ENCODE data around the gene LAMB2. TPM values are rescaled to one million over a fixed set of nuclear protein-coding genes. Genes with fewer than 3 reads are reported as not detected.

Gene LAMB2
- polyA plus RNA-seq, 1 of the 3 experiments (the other 2 are of a cell fraction) = 332 TPM

- Histone ChIP-seq H3K4me3 (ENCODE audit: low read depth in 2 of 2, low read length in 1 of 2) (peak within 1 kb of the TSS; percentile 76 to 98), H3K79me2 (ENCODE audit: insufficient read depth) (peaks cover 44% of the 10 kb centered on the region), H3K27ac (ENCODE audit: low read depth in 2 of 2, low read length in 1 of 2) (peak within 1 kb of the TSS; percentile 95 to 96), H3K36me3 (replicated peaks in 1 of 2; ENCODE audit: control insufficient read depth in 1 of 2, insufficient read depth in 2 of 2, low read length in 1 of 2) (peaks cover 16 to 21% of the 10 kb centered on the region in 2 experiments), H3K4me2 (peak within 1 kb of the TSS; percentile 94), H4K20me1 (ENCODE audit: insufficient read depth) (peaks cover 41% of the 10 kb centered on the region), H3K9ac (peak within 1 kb of the TSS; percentile 93), H3F3A (replicated peaks; ENCODE audit: insufficient read depth) (peaks cover 44% of the 10 kb centered on the region), H2AFZ (ENCODE audit: low read depth) (peak within 1 kb of the TSS; percentile 75), H3K9me3 (no peaks in the 10 kb centered on the region), H3K9me2 (no peaks in the 10 kb centered on the region), H3K27me3 (ENCODE audit: insufficient read depth) (no peaks in the 10 kb centered on the region), H3K4me1 (ENCODE audit: control insufficient read depth in 1 of 2, insufficient read depth in 2 of 2, low read depth in 1 of 2, low read length in 1 of 2) (peaks cover 15 to 23% of the 10 kb centered on the region in 2 experiments; a peak in 3 of 4 replicates)
- WGBS (ENCODE audit: low lambda C conversion rate) = 1% methylated on average over 21 of the region's 65 CpGs
- DNase-seq = peak; percentile 92
- ChIA-PET CTCF (interaction anchor here (0.7 to 2.6 kb wide), 15 partner anchors 9 to 335 kb away, joined by 3 to 16 read pairs (median 4); partner anchors contain the start of genes GPX1, NDUFAF3, NICN1 and USP19), POLR2A (interaction anchor here (0.8 to 3.6 kb wide), 24 partner anchors 8 to 763 kb away, joined by 3 to 31 read pairs (median 4); partner anchors contain the start of genes CCDC71, DALRD3, IMPDH2 and IP6K2)
- TF ChIP-seq SIN3A (IDR thresholded peaks at IDR 0.05; ENCODE audit: borderline replicate concordance, low read depth, low read length) (peak; percentile 98), MEF2A (IDR thresholded peaks at IDR 0.05; ENCODE audit: borderline replicate concordance, low read depth) (no peak), GATA2 (CRISPR knock-in tag; IDR thresholded peaks at IDR 0.05) (no peak), RCOR1 (IDR thresholded peaks at IDR 0.05; ENCODE audit: low read length) (peak; percentile 33; the same call in 1 of the 2 replicates), RAD21 (IDR thresholded peaks at IDR 0.05; ENCODE audit: low read length) (peak; percentile 51), RXRA (IDR thresholded peaks at IDR 0.05; ENCODE audit: borderline replicate concordance, low read depth) (no peak), SMC3 (IDR thresholded peaks at IDR 0.05; ENCODE audit: low read depth, low read length) (no peak), YY1 (IDR thresholded peaks at IDR 0.05; ENCODE audit: low read depth) (peak; percentile 92), MAX (IDR thresholded peaks at IDR 0.05; ENCODE audit: low read depth) (peak; percentile 97), CHD2 (IDR thresholded peaks at IDR 0.05; ENCODE audit: low read length, partially characterized antibody) (peak; percentile 100), FOXM1 (IDR thresholded peaks at IDR 0.05; ENCODE audit: low read depth) (no peak), POLR2AphosphoS5 (IDR thresholded peaks at IDR 0.05; ENCODE audit: low read depth, low read length) (peak; percentile 82), NRF1 (IDR thresholded peaks at IDR 0.05; ENCODE audit: low read depth, low read length) (no peak), MXI1 (IDR thresholded peaks at IDR 0.05; ENCODE audit: low read depth, low read length) (peak; percentile 89), EZH2phosphoT487 (IDR thresholded peaks at IDR 0.05; ENCODE audit: borderline replicate concordance, low read depth) (no peak), FOSL2 (IDR thresholded peaks at IDR 0.05; ENCODE audit: borderline replicate concordance, low read depth) (no peak), TCF12 (IDR thresholded peaks at IDR 0.05) (no peak), TAF1 (IDR thresholded peaks at IDR 0.05; ENCODE audit: borderline replicate concordance, low read depth, low read length) (peak; percentile 94), ELF1 (IDR thresholded peaks at IDR 0.05) (no peak)
- TF ChIP-seq, protein P1, sequence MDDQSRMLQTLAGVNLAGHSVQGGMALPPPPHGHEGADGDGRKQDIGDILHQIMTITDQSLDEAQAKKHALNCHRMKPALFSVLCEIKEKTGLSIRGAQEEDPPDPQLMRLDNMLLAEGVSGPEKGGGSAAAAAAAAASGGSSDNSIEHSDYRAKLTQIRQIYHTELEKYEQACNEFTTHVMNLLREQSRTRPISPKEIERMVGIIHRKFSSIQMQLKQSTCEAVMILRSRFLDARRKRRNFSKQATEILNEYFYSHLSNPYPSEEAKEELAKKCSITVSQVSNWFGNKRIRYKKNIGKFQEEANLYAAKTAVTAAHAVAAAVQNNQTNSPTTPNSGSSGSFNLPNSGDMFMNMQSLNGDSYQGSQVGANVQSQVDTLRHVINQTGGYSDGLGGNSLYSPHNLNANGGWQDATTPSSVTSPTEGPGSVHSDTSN (IDR thresholded peaks at IDR 0.05) = no peak
- TF ChIP-seq, protein P2, sequence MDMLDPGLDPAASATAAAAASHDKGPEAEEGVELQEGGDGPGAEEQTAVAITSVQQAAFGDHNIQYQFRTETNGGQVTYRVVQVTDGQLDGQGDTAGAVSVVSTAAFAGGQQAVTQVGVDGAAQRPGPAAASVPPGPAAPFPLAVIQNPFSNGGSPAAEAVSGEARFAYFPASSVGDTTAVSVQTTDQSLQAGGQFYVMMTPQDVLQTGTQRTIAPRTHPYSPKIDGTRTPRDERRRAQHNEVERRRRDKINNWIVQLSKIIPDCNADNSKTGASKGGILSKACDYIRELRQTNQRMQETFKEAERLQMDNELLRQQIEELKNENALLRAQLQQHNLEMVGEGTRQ (IDR thresholded peaks at IDR 0.05; ENCODE audit: borderline replicate concordance, low read depth, low read length) = no peak
- TF ChIP-seq, protein P3, sequence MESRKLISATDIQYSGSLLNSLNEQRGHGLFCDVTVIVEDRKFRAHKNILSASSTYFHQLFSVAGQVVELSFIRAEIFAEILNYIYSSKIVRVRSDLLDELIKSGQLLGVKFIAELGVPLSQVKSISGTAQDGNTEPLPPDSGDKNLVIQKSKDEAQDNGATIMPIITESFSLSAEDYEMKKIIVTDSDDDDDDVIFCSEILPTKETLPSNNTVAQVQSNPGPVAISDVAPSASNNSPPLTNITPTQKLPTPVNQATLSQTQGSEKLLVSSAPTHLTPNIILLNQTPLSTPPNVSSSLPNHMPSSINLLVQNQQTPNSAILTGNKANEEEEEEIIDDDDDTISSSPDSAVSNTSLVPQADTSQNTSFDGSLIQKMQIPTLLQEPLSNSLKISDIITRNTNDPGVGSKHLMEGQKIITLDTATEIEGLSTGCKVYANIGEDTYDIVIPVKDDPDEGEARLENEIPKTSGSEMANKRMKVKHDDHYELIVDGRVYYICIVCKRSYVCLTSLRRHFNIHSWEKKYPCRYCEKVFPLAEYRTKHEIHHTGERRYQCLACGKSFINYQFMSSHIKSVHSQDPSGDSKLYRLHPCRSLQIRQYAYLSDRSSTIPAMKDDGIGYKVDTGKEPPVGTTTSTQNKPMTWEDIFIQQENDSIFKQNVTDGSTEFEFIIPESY (IDR thresholded peaks at IDR 0.05; ENCODE audit: borderline replicate concordance, low read depth) = peak; percentile 100
- TF ChIP-seq, protein P4, sequence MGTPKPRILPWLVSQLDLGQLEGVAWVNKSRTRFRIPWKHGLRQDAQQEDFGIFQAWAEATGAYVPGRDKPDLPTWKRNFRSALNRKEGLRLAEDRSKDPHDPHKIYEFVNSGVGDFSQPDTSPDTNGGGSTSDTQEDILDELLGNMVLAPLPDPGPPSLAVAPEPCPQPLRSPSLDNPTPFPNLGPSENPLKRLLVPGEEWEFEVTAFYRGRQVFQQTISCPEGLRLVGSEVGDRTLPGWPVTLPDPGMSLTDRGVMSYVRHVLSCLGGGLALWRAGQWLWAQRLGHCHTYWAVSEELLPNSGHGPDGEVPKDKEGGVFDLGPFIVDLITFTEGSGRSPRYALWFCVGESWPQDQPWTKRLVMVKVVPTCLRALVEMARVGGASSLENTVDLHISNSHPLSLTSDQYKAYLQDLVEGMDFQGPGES (IDR thresholded peaks at IDR 0.05; ENCODE audit: low read depth, low read length) = peak; percentile 59
- TF ChIP-seq, protein P5, sequence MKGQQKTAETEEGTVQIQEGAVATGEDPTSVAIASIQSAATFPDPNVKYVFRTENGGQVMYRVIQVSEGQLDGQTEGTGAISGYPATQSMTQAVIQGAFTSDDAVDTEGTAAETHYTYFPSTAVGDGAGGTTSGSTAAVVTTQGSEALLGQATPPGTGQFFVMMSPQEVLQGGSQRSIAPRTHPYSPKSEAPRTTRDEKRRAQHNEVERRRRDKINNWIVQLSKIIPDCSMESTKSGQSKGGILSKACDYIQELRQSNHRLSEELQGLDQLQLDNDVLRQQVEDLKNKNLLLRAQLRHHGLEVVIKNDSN (IDR thresholded peaks at IDR 0.05; ENCODE audit: borderline replicate concordance, low read depth) = no peak
These were observed 38.7 kb downstream of the LAMB2 start, which contains the start of gene QRICH1 for GRCh38 chr3:49093853-49094767. Gene QRICH1, minus strand, starts transcription at chr3:49094071. Its CDS starts 17,054 bp downstream, at chr3:49077017.
